ENCODE results near the gene NSD2. TPM values are rescaled to one million over a fixed set of nuclear protein-coding genes. Genes with fewer than 3 reads are reported as not detected.

The NSD2 gene
- total RNA-seq, 1 experiment from 2014 or later: 128 TPM

DNA sequence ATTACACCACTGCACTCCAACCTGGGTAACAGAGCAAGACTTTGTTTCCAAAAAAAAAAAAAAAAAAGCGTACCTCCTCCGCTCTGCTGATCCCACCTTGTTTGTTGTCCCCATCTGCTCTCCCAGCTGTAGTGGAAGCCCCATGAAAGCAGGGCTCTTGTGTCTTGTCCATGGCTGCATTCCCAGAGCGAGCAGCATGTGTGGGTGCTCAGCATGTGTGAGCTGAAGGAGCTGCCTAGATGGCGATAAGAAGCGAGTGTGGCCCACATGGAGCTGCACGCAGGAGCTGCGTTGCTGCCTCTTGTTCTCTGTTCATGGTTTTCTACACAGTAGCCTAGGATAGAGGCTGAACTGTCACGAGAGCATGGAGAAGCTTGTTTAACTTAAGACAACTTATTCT is 12.4 kb downstream of the NSD2 start (continued):
- TF ChIP-seq, protein P1, sequence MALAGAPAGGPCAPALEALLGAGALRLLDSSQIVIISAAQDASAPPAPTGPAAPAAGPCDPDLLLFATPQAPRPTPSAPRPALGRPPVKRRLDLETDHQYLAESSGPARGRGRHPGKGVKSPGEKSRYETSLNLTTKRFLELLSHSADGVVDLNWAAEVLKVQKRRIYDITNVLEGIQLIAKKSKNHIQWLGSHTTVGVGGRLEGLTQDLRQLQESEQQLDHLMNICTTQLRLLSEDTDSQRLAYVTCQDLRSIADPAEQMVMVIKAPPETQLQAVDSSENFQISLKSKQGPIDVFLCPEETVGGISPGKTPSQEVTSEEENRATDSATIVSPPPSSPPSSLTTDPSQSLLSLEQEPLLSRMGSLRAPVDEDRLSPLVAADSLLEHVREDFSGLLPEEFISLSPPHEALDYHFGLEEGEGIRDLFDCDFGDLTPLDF (CRISPR knock-in tag; IDR thresholded peaks at IDR 0.05): no peak
- TF ChIP-seq FOXK1 (CRISPR knock-in tag; IDR thresholded peaks at IDR 0.05) (no peak), SMAD4 (CRISPR knock-in tag; IDR thresholded peaks at IDR 0.05) (no peak), TCF7 (CRISPR knock-in tag; IDR thresholded peaks at IDR 0.05; ENCODE audit: low read depth) (no peak)

DNA sequence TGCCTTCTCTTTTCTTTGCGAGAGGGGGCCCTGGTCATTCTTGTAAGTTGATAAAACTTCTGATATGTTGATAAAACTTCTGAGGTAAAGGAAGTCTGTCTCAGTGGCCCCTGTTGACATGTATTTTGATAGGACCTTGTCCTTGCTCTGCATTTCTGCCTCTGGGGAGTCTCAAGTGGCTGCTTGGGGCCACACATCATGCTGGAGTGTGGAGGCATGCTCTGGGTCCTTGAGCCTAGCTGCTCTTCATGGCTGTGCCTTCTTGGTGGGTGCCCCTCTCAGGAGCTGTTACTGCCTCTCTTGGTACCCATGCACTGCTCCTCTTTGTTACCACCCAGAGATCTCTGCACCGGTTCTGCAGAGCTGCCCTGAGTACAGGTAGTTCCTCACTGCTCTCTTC is 14.2 kb downstream of the NSD2 start:
- TF ChIP-seq ZNF138 (CRISPR knock-in tag; conservative IDR thresholded peaks at IDR 0.05) (no peak), RORB (CRISPR knock-in tag; IDR thresholded peaks at IDR 0.05) (no peak), JUN (CRISPR knock-in tag; IDR thresholded peaks at IDR 0.05) (no peak), FOXJ3 (CRISPR knock-in tag; IDR thresholded peaks at IDR 0.05; ENCODE audit: borderline replicate concordance) (no peak), MYBL2 (CRISPR knock-in tag; IDR thresholded peaks at IDR 0.05) (no peak), NFATC4 (CRISPR knock-in tag; IDR thresholded peaks at IDR 0.05) (no peak), EMX1 (CRISPR knock-in tag; IDR thresholded peaks at IDR 0.05) (no peak), TP53 (CRISPR knock-in tag; IDR thresholded peaks at IDR 0.05) (no peak), SP1 (CRISPR knock-in tag; conservative IDR thresholded peaks at IDR 0.05) (no peak), ZNF317 (CRISPR knock-in tag; IDR thresholded peaks at IDR 0.05; ENCODE audit: borderline replicate concordance, low read depth) (no peak), TCF7 (CRISPR knock-in tag; IDR thresholded peaks at IDR 0.05; ENCODE audit: low read depth) (no peak), NR3C1 (CRISPR knock-in tag; conservative IDR thresholded peaks at IDR 0.05; ENCODE audit: low read depth) (no peak), ZNF263 (CRISPR knock-in tag; IDR thresholded peaks at IDR 0.05; ENCODE audit: low read depth) (no peak), ZNF416 (CRISPR knock-in tag; IDR thresholded peaks at IDR 0.05) (no peak), ESRRA (CRISPR knock-in tag; IDR thresholded peaks at IDR 0.05; ENCODE audit: borderline replicate concordance) (no peak)
- TF ChIP-seq, protein P2, sequence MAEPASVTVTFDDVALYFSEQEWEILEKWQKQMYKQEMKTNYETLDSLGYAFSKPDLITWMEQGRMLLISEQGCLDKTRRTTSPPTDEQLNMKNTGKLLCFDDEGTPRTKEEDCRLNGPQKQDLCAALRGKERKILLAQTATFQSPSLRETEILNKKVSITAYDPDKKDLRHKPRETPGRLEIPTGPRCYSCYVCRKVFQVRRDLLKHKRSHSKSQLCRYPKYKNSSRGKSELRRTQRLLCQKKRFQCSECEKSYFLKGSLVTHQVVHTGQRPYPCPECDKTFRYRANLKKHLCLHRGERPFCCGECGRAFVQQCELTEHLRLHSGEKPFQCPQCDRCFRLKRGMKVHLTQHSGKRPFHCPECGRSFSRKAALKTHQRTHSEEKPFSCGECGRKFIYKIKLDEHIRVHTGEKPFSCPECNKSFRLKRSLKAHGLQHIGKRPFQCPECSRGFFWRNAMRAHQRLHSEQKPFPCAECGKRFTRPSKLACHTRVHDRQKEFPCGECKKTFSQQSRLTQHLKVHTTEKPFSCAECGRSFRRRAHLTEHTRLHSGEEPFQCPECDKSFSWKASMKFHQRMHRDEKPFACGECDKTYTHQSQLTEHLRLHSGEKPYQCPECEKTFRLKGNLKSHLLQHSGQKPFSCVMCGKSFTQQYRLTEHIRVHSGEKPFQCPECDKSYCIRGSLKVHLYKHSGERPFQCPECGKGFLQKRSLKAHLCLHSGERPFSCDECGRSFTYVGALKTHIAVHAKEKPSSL (CRISPR knock-in tag; conservative IDR thresholded peaks at IDR 0.05): no peak
- TF ChIP-seq, protein P3, sequence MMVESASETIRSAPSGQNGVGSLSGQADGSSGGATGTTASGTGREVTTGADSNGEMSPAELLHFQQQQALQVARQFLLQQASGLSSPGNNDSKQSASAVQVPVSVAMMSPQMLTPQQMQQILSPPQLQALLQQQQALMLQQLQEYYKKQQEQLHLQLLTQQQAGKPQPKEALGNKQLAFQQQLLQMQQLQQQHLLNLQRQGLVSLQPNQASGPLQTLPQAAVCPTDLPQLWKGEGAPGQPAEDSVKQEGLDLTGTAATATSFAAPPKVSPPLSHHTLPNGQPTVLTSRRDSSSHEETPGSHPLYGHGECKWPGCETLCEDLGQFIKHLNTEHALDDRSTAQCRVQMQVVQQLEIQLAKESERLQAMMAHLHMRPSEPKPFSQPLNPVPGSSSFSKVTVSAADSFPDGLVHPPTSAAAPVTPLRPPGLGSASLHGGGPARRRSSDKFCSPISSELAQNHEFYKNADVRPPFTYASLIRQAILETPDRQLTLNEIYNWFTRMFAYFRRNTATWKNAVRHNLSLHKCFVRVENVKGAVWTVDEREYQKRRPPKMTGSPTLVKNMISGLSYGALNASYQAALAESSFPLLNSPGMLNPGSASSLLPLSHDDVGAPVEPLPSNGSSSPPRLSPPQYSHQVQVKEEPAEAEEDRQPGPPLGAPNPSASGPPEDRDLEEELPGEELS (CRISPR knock-in tag; IDR thresholded peaks at IDR 0.05): no peak
- TF ChIP-seq, protein P4, sequence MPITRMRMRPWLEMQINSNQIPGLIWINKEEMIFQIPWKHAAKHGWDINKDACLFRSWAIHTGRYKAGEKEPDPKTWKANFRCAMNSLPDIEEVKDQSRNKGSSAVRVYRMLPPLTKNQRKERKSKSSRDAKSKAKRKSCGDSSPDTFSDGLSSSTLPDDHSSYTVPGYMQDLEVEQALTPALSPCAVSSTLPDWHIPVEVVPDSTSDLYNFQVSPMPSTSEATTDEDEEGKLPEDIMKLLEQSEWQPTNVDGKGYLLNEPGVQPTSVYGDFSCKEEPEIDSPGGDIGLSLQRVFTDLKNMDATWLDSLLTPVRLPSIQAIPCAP (CRISPR knock-in tag; IDR thresholded peaks at IDR 0.05): no peak
- H3K36me3 Mint-ChIP-seq: no peaks in the 10 kb centered on the region; the same call in 1 of the 2 replicates
- H3K27ac Mint-ChIP-seq: no peak overlapping the region
- DNase-seq (ENCODE audit: low spot score): no peak
- ChIA-PET POLR2A (no interaction called here), CTCF (no interaction called here)
- H3K4me3 Mint-ChIP-seq: no peak overlapping the region
- H3K9me3 Mint-ChIP-seq: no peaks in the 10 kb centered on the region
- no peak for ATAC-seq
- peaks cover 5% of the 10 kb centered on the region; the same call in 1 of the 2 replicates for H3K4me1 Mint-ChIP-seq
- H3K27me3 Mint-ChIP-seq (ENCODE audit: low read depth): no peaks in the 10 kb centered on the region

Data from WTC11 (cell line).